UCSD-AML1 (cell line): ENCODE measurements around the gene ACTR3C.
"Not testable (repeated sequence)": the region's sequence is repeated elsewhere in the genome, so short reads cannot be mapped to it uniquely, and the experiment has no call there.

Source experiments
- DNase-seq: peaks from one replicate; lab custom pipeline; 2025; ENCODE audit not compliant: unreplicated experiment; lab: John Stamatoyannopoulos, UW

The ACTR3C gene

GRCh38 chr7:150285849-150286754, 37.2 kb downstream of the ACTR3C start:
- not testable (repeated sequence) for DNase-seq

- not testable (repeated sequence) for DNase-seq
These were observed 39.7 kb downstream of the ACTR3C start for GRCh38 chr7:150283608-150284007.

GRCh38 chr7:150283111-150283510, 40.2 kb downstream of the ACTR3C start:
- not testable (repeated sequence) for DNase-seq

GRCh38 chr7:150281681-150282403, 41.5 kb downstream of the ACTR3C start:
- not testable (repeated sequence) for DNase-seq

- not testable (repeated sequence) for DNase-seq
These were observed 45.0 kb downstream of the ACTR3C start for GRCh38 chr7:150278383-150278782.

GRCh38 chr7:150276132-150276695, 47.1 kb downstream of the ACTR3C start:
- DNase-seq: not testable (repeated sequence)

- not testable (repeated sequence) for DNase-seq
These were observed 51.4 kb downstream of the ACTR3C start for GRCh38 chr7:150271898-150272297.

GRCh38 chr7:150270101-150270824, 53.1 kb downstream of the ACTR3C start:
- DNase-seq: not testable (repeated sequence)

GRCh38 chr7:150268798-150269197, 54.5 kb downstream of the ACTR3C start:
- DNase-seq: not testable (repeated sequence)

GRCh38 chr7:150268287-150268686, 55.1 kb downstream of the ACTR3C start:
- DNase-seq: not testable (repeated sequence)

- not testable (repeated sequence) for DNase-seq
These were observed 56.2 kb downstream of the ACTR3C start for GRCh38 chr7:150266953-150267665.

- DNase-seq: not testable (repeated sequence)
These were observed 60.7 kb downstream of the ACTR3C start for GRCh38 chr7:150262656-150263055.

- DNase-seq: not testable (repeated sequence)
These were observed 75.6 kb downstream of the ACTR3C start for GRCh38 chr7:150247745-150248144.

GRCh38 chr7:150245208-150245607, 78.1 kb downstream of the ACTR3C start:
- not testable (repeated sequence) for DNase-seq

- DNase-seq: not testable (repeated sequence)
These were observed 80.4 kb downstream of the ACTR3C start for GRCh38 chr7:150242935-150243334.

GRCh38 chr7:150225444-150225843, 97.9 kb downstream of the ACTR3C start:
- DNase-seq: not testable (repeated sequence)

- not testable (repeated sequence) for DNase-seq
These were observed 101.0 kb downstream of the ACTR3C start for GRCh38 chr7:150222083-150222972.

GRCh38 chr7:150220673-150221181, 102.6 kb downstream of the ACTR3C start:
- DNase-seq: not testable (repeated sequence)
